Measurements from ENCODE around the gene PCK1.

DNA sequence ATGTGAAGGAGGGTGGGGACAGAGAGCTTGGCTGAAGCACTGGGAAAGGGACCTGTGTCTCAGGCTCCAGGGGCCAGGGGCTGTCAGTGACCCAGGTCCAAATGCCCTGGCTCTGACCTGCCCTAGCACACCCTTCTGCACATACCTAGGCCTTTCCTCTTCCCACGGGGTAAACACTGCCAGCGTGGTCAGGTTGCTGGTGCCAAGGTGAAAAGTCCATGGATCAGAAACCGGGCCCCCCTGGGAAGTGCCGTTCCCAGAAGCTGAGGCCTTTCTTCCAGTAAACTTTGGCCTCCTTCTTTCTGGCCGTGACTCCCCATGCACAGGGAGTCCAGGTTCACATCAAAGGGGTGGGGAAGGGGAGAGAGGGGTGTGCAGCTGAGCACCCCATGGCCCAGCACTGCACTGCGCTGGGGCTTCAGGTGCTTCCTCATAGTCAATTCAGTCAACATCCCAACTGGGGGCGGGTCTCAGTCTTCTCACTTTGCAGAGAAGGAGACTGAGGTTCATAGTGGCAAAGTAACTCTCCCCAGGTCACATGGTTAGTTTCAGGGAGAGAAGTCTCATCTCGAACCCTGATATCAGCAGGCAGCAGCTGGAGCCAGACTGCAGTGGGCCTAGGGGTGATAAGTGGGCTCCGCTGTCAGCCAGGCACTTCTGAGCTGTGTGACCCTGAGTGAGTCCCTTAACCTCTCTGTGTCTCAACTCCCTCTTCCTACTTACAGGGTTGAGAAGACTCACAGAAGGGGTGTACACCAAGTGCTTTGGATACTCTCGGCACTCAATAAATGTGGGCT is 17.0 kb downstream of the PCK1 start:
- TF ChIP-seq POLR2AphosphoS5 (IDR thresholded peaks at IDR 0.05; ENCODE audit: low read depth, low read length) (no peak), SIN3A (IDR thresholded peaks at IDR 0.05; ENCODE audit: borderline replicate concordance, insufficient read depth, low read depth, low read length) (no peak)

All from Panc1 (cell line).